Brain microvascular endothelial cell (primary cell): ENCODE data around the gene SGSM1.

Experiments used
- DNase-seq: peaks from one replicate; pipeline ENCODE4 v3.0.0-alpha.2; 2020
- H3K27ac ChIP-seq: fragments of 250-450 bp; sonication (Bioruptor Pico); 2 replicates; pipeline ENCODE4 v1.5.1; 2020; ENCODE audit warnings: mild to moderate bottlenecking, moderate library complexity
- H3K27me3 ChIP-seq: fragments of 250-450 bp; sonication (Bioruptor Pico); replicated peaks from 2 replicates; pipeline ENCODE4 v1.5.1; 2020; ENCODE audit warnings: mild to moderate bottlenecking
- H3K36me3 ChIP-seq: fragments of 250-450 bp; sonication (Bioruptor Pico); replicated peaks from 2 replicates; pipeline ENCODE4 v1.5.1; 2020; ENCODE audit warnings: mild to moderate bottlenecking
- H3K4me3 ChIP-seq: 2 replicates; pipeline ENCODE4 v1.5.1; 2011; ENCODE audit warnings: low read depth, mild to moderate bottlenecking, control low read depth, low read length, moderate library complexity
- in situ Hi-C: cut with HindIII; loops from 2 replicates; pipeline ENCODE4 v1.10.0; 2017; ENCODE audit warnings: low sequenced_read_pairs, low pct_ligation_motif_present
- TF ChIP-seq, protein P1 (sequence below): IDR thresholded peaks from 2 replicates; pipeline ENCODE4 v1.5.1; 2011; ENCODE audit warnings: low read depth, mild to moderate bottlenecking, moderate library complexity, low read length, control low read depth, inconsistent platforms; ENCODE audit errors: missing control alignments

The SGSM1 gene

DNA sequence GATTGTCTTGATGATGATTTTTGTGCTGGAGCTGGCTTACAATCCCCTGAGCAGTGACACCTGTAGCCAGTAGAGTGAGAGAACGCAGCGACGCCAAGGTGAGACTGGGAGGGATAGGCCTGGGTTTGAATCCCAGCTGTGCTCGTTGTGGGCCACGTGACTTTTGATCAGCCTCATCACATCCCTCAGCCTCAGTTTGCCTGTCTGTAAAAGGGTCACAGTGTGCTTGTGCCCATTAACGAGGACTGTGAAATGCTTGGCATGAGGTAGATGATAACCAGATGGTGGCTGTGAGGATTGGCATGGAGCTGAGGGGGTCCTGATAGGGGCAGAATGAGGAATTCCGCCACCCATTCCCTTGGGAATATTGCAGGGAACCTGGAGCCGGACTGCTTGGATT is 156.1 kb downstream of the SGSM1 start:
- Histone ChIP-seq H3K4me3 (no peak overlapping the region), H3K27ac (no peak overlapping the region), H3K36me3 (no peaks in the 10 kb centered on the region), H3K27me3 (no peaks in the 10 kb centered on the region)
- TF ChIP-seq, protein P1, sequence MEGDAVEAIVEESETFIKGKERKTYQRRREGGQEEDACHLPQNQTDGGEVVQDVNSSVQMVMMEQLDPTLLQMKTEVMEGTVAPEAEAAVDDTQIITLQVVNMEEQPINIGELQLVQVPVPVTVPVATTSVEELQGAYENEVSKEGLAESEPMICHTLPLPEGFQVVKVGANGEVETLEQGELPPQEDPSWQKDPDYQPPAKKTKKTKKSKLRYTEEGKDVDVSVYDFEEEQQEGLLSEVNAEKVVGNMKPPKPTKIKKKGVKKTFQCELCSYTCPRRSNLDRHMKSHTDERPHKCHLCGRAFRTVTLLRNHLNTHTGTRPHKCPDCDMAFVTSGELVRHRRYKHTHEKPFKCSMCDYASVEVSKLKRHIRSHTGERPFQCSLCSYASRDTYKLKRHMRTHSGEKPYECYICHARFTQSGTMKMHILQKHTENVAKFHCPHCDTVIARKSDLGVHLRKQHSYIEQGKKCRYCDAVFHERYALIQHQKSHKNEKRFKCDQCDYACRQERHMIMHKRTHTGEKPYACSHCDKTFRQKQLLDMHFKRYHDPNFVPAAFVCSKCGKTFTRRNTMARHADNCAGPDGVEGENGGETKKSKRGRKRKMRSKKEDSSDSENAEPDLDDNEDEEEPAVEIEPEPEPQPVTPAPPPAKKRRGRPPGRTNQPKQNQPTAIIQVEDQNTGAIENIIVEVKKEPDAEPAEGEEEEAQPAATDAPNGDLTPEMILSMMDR = no peak
- in situ Hi-C loops = no loop called here
- no peak for DNase-seq

DNA sequence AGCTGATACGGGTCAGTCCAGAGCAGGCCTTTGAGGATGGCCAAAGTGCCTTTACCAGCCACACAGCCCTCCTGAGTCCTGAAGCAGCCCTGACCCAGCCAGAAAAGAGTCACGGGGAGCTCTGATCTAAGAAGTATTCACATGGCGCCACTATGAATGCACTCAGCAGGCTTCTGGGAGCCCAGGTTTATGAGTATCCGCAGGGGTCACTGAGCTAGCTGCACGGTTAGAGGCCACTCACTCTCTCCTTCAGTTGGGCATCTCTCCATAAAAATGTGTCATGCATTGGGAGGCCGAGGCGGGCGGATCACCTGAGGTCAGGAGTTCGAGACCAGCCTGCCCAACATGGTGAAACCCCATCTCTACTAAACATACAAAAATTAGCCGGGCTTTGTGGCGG is 156.8 kb downstream of the SGSM1 start:
- H3K36me3 ChIP-seq = no peaks in the 10 kb centered on the region
- TF ChIP-seq, protein P1 = no peak
- no peaks in the 10 kb centered on the region for H3K27me3 ChIP-seq
- no peak overlapping the region for H3K27ac ChIP-seq
- no peak overlapping the region for H3K4me3 ChIP-seq
- in situ Hi-C loops = no loop called here
- DNase-seq = no peak

DNA sequence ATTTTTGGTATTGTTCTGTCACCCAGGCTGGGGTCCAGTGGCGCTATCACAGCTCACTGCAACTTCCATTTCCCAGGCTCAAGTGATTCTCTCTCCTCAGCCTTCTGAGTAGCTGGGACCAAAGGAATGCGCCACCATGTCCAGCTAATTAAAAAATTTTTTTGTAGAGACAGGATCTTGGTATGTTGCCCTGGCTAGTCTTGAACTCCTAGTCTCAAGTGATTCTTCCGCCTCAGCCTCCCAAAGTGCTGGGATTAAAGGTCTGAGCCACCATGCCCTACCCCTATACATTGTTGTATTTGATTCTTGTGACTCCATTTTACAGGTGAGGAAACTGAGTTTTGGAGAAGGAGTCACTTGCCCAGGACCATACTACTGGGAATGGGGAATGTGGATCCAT is 158.4 kb downstream of the SGSM1 start:
- no peak overlapping the region for H3K4me3 ChIP-seq
- no peaks in the 10 kb centered on the region for H3K27me3 ChIP-seq
- H3K27ac ChIP-seq = no peak overlapping the region
- no peak for DNase-seq
- no peaks in the 10 kb centered on the region for H3K36me3 ChIP-seq
- in situ Hi-C loops = no loop called here
- TF ChIP-seq, protein P1 = no peak

DNA sequence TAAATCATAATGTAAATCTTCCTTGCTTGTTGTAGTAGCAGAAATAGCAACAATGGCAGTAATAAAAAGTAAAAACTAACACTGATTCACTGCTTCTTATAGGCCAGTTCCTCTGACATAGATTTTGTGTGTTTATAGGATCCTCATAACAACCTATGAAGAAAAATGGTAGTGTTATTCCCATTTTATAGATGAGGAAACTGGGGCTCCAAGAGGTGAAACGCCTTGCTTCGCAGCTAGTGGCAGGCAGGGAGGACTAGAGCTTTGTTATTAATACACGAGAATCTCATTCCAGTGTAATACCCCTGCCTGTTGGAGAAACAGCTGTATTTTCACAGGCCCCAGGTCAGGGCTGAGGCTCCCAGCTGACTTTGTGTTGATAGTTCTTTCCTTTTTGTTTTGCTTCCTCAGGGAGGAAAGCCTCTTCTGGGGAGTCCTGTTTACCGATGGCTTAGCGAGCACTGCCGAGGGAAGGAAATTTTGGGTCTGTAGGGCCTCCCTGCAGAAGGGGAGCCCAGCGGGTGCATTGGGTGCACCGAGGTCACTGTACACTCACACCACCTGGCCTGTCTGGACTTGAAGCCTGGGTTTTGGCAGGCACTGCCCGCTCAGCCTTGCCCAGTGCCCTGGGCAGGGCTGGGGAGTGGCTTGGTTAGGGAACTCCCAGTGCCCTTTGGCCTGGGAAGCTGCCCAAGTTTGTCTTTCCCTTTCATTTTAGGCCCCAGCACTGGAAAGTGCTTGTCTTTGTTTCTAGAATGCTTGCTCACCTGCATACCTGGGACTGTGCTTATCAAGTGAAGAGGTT is 160.0 kb downstream of the SGSM1 start:
- in situ Hi-C loops = no loop called here
- H3K27ac ChIP-seq = no peak overlapping the region
- H3K36me3 ChIP-seq = no peaks in the 10 kb centered on the region
- no peak for DNase-seq
- H3K4me3 ChIP-seq = no peak overlapping the region
- TF ChIP-seq, protein P1 = no peak
- no peaks in the 10 kb centered on the region for H3K27me3 ChIP-seq

DNA sequence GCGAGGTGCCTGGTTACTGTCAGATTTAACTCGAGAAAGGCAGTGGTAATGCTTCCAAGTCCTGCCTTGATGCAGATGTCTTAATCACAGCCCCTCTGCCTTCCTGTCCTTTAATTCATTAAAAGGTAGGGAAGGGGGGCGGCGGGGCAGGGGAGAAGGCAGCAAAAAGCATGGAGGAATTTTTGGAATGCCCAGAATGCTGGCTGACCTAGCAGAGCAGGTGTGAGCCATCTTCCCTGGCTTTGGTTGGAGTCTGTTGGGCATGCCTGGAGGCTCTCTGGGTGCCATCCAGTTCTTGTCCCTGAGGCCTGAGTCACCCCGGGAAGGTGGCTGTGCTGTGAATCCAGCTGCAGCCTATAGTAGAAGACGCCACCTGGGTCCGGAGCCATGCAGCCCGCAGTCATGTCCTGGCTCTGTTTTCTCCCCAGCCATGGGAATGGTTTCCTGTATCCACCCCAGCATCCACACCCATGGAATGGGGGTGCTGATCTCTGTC is 162.1 kb downstream of the SGSM1 start:
- no peak for DNase-seq
- in situ Hi-C loops = no loop called here
- no peak overlapping the region for H3K4me3 ChIP-seq
- H3K27ac ChIP-seq = no peak overlapping the region
- no peaks in the 10 kb centered on the region for H3K36me3 ChIP-seq
- TF ChIP-seq, protein P1 = no peak
- no peaks in the 10 kb centered on the region for H3K27me3 ChIP-seq
